GM19035 (cell line): ENCODE measurements around the gene FAM177A1.

ENCODE experiments used
- ATAC-seq: cut with Tn5 transposase; IDR thresholded peaks from one replicate; pipeline ENCODE4 v1.9.1; 2021; ENCODE audit not compliant: unreplicated experiment

Gene FAM177A1

GRCh38 chr14:35122696-35123387, 76.8 kb downstream of the FAM177A1 start:
- ATAC-seq, result peak; percentile 40

GRCh38 chr14:35123388-35123703, 77.3 kb downstream of the FAM177A1 start:
- ATAC-seq, result no peak

GRCh38 chr14:35124127-35124526, 78.1 kb downstream of the FAM177A1 start:
- ATAC-seq, result no peak
